B cell (primary cell): Measurements from ENCODE around the gene USP49. TPM values are rescaled to one million over a fixed set of nuclear protein-coding genes. Genes with fewer than 3 reads are reported as not detected.
A peak's percentile ranks its signal among the peaks of the same experiment; 100 is the strongest.

ENCODE experiments used
- ATAC-seq: fragments of 200-7000 bp; cut with Tn5 transposase; one replicate; pipeline ENCODE4 v1.10.0; 2021; ENCODE audit warnings: low read depth, mild to moderate bottlenecking, moderate number of reproducible peaks, moderate library complexity
- CTCF ChIA-PET: fragments of 350-600 bp; sonication (Branson Sonifier 250); formaldehyde crosslinking; loops from one replicate; lab custom pipeline; 2021; ENCODE audit warnings: antibody characterized with exemption, inconsistent platforms; lab: Charles Lee
- POLR2A ChIA-PET: fragments of 350-600 bp; sonication (Branson Sonifier 250); formaldehyde crosslinking; loops from one replicate; lab custom pipeline; 2021; ENCODE audit warnings: antibody characterized with exemption; lab: Charles Lee
- DNase-seq: peaks from one replicate; pipeline ENCODE4 v3.0.0; 2013
- H2AFZ ChIP-seq: 2 replicates; pipeline ENCODE4 v1.6.1; 2012; ENCODE audit warnings: mild to moderate bottlenecking, low read depth, low read length; ENCODE audit not compliant: insufficient read depth, poor library complexity, severe bottlenecking
- H3K27ac ChIP-seq, 2 donors: 1 replicate in 1 of 2; 2 replicates in 1 of 2; pipeline ENCODE4 v1.5.1; 2012 to 2013; ENCODE audit warnings: low read length in 2 of 2, mild to moderate bottlenecking in 2 of 2, moderate library complexity in 1 of 2
- H3K27me3 ChIP-seq, 4 experiments: fragments of 200-600 bp in 1 of 4; sonication (generic) in 1 of 4; replicated peaks in 1 of 4; 1 replicate in 2 of 4; 2 replicates in 2 of 4; pipeline versions ENCODE4 v1.6.1 to v1.7.0; 2013 to 2016; ENCODE audit warnings: low read length in 3 of 4, mild to moderate bottlenecking in 2 of 4, mixed read lengths in 1 of 4, moderate library complexity in 1 of 4; ENCODE audit not compliant: insufficient read depth in 4 of 4, control insufficient read depth in 3 of 4; ENCODE audit errors: control extremely low read depth in 1 of 4
- H3K36me3 ChIP-seq, 2 experiments: replicated peaks in 1 of 2; 1 replicate in 1 of 2; 2 replicates in 1 of 2; pipeline versions ENCODE4 v1.6.1 to v1.7.1; 2013; ENCODE audit warnings: low read length in 1 of 2; ENCODE audit not compliant: insufficient read depth in 2 of 2, control insufficient read depth in 1 of 2; ENCODE audit errors: control extremely low read depth in 1 of 2, extremely low read depth in 1 of 2
- H3K4me1 ChIP-seq, 2 donors: fragments of 200-600 bp in 1 of 2; sonication (generic) in 1 of 2; 1 replicate in 1 of 2; 2 replicates in 1 of 2; pipeline versions ENCODE4 v1.5.1 to v1.6.1; 2013 to 2017; ENCODE audit warnings: low read length in 2 of 2; ENCODE audit not compliant: control insufficient read depth in 2 of 2, insufficient read depth in 2 of 2
- H3K4me2 ChIP-seq: replicated peaks from 2 replicates; pipeline ENCODE3; 2012; ENCODE audit warnings: mild to moderate bottlenecking, low read depth, low read length; ENCODE audit not compliant: poor library complexity, severe bottlenecking
- H3K4me3 ChIP-seq, 5 experiments: fragments of 200-600 bp in 1 of 5; sonication (generic) in 1 of 5; 1 replicate in 3 of 5; 2 replicates in 2 of 5; pipeline versions ENCODE4 v1.5.1 to v1.7.0; 2011 to 2016; ENCODE audit warnings: low read length in 4 of 5, mild to moderate bottlenecking in 4 of 5, low read depth in 2 of 5, control low read depth in 1 of 5, moderate library complexity in 1 of 5; ENCODE audit not compliant: insufficient read depth in 1 of 5; ENCODE audit errors: control extremely low read depth in 1 of 5, extremely low read depth in 1 of 5
- H3K79me2 ChIP-seq: fragments of 200-600 bp; sonication (generic); one replicate; pipeline ENCODE4 v1.6.0; 2016; ENCODE audit warnings: low read length; ENCODE audit not compliant: control insufficient read depth, insufficient read depth
- H3K9ac ChIP-seq: fragments of 200-600 bp; sonication (generic); 2 replicates; pipeline ENCODE4 v1.6.1; 2017; ENCODE audit warnings: mild to moderate bottlenecking, low read length, moderate library complexity
- H3K9me3 ChIP-seq, 3 donors: one replicate each; pipeline versions ENCODE4 v1.6.1 to v1.7.1; 2013; ENCODE audit warnings: low read length in 2 of 3; ENCODE audit not compliant: control insufficient read depth in 2 of 3, insufficient read depth in 1 of 3; ENCODE audit errors: control extremely low read depth in 1 of 3
- H4K20me1 ChIP-seq: 2 replicates; pipeline ENCODE4 v1.6.0; 2012; ENCODE audit warnings: mild to moderate bottlenecking, low read length; ENCODE audit not compliant: insufficient read depth, control insufficient read depth, poor library complexity, severe bottlenecking
- H3K27ac Mint-ChIP-seq: one replicate; pipeline ENCODE4 v1.8.0; 2021; ENCODE audit warnings: mixed read lengths
- H3K27me3 Mint-ChIP-seq: one replicate; pipeline ENCODE4 v1.8.0; 2021; ENCODE audit warnings: mixed read lengths
- H3K4me1 Mint-ChIP-seq: one replicate; pipeline ENCODE4 v1.8.0; 2021; ENCODE audit warnings: mixed read lengths
- H3K4me3 Mint-ChIP-seq: one replicate; pipeline ENCODE4 v1.8.0; 2021; ENCODE audit warnings: mixed read lengths
- H3K9me3 Mint-ChIP-seq: one replicate; pipeline ENCODE4 v1.8.0; 2022; ENCODE audit warnings: mixed read lengths; ENCODE audit not compliant: insufficient read depth
- CTCF ChIP-seq: fragments of 200-600 bp; IDR thresholded peaks from one replicate; pipeline ENCODE4 v1.8.0; 2022; ENCODE audit warnings: antibody characterized with exemption, mild to moderate bottlenecking
- EZH2 ChIP-seq: IDR thresholded peaks from 2 replicates; pipeline ENCODE4 v1.6.1; 2012; ENCODE audit warnings: borderline replicate concordance, low read depth, mild to moderate bottlenecking, moderate library complexity, low read length; ENCODE audit not compliant: insufficient read depth, poor library complexity, severe bottlenecking
- WGBS: methylation state at CpG from one replicate; pipeline ENCODE4 v1.1.5; 2013; ENCODE audit warnings: missing lambda C conversion rate; ENCODE audit not compliant: insufficient coverage; 5-methylcytosine and 5-hydroxymethylcytosine counted together
- intact Hi-C: fragments of 100-400 bp; cut with micrococcal nuclease; formaldehyde crosslinking; loops from one replicate; pipeline ENCODE4 v1.10.0; 2022
- polyA minus RNA-seq: library from RNA; depleted of rRNA, polyadenylated mRNA; stranded (reverse); fragments of >200 nt; gene quantifications from 2 replicates; pipeline ENCODE4 v1.2.3, GENCODE V29; 2012
- polyA plus RNA-seq: library from polyadenylated mRNA; depleted of rRNA; stranded (reverse); fragments of >200 nt; gene quantifications from 2 replicates; pipeline ENCODE4 v1.2.3, GENCODE V29; 2012
- total RNA-seq, 2 donors: library from RNA; stranded (reverse); fragments of 120-200 nt in 1 of 2; gene quantifications; 1 replicate in 1 of 2; 2 replicates in 1 of 2; pipeline versions ENCODE4 v1.2.3 to v1.2.4, GENCODE V29; 2013 to 2022

USP49 gene
- total RNA-seq: 7.5 and 9.9 TPM in 2 replicates
- total RNA-seq (2013): 1.9 TPM
- 2.6 and 3.2 TPM in 2 replicates for polyA plus RNA-seq
- 4.6 and 7.6 TPM in 2 replicates for polyA minus RNA-seq

GRCh38 chr6:41895300-41896233 lies at the start of gene USP49:
Gene USP49 (minus strand): TSS chr6:41895375. CDS start chr6:41806983, 88,392 bp downstream.
- no peaks in the 10 kb centered on the region for H4K20me1 ChIP-seq
- peaks cover 10% of the 10 kb centered on the region for H3K79me2 ChIP-seq
- intact Hi-C loops: loop anchor here (1.0 to 10.0 kb wide), 11 partner anchors 26 to 821 kb away; partner anchors contain the start of genes BYSL, CCND3, MED20 and MRPS10
- WGBS: 1% methylated on average over 38 of the region's 55 CpGs
- peak within 1 kb of the TSS; percentile 79 for H3K9ac ChIP-seq
- peak; percentile 93 for DNase-seq
- H3K4me1 ChIP-seq: peaks cover 15 to 17% of the 10 kb centered on the region in 2 donors
- H3K27ac ChIP-seq: peak within 1 kb of the TSS; percentile 71 to 92
- H3K9me3 ChIP-seq: no peaks in the 10 kb centered on the region
- no peaks in the 10 kb centered on the region for H3K36me3 ChIP-seq
- Mint-ChIP-seq H3K4me3 (no peak within 1 kb of the TSS), H3K9me3 (no peaks in the 10 kb centered on the region), H3K27ac (peak within 1 kb of the TSS; percentile 89), H3K4me1 (peaks cover 10% of the 10 kb centered on the region), H3K27me3 (no peaks in the 10 kb centered on the region)
- ChIA-PET POLR2A (interaction anchor here (0.5 to 2.5 kb wide), 11 partner anchors 18 to 865 kb away, joined by 3 to 11 read pairs (median 6); partner anchors contain the start of genes BYSL, FRS3, MED20 and TAF8), CTCF (interaction anchor here (0.6 to 2.3 kb wide), 8 partner anchors 26 to 657 kb away, joined by 3 to 20 read pairs (median 6); partner anchors contain the start of genes BYSL, MED20 and TOMM6)
- no peaks in the 10 kb centered on the region for H3K27me3 ChIP-seq
- peak within 1 kb of the TSS; percentile 87 for H3K4me2 ChIP-seq
- H2AFZ ChIP-seq: peak within 1 kb of the TSS; percentile 82
- H3K4me3 ChIP-seq: peak within 1 kb of the TSS; percentile 65 to 96 (median 85)
- no peak for TF ChIP-seq CTCF
- peak; percentile 92 for ATAC-seq

GRCh38 chr6:41943456-41943855 lies 48.3 kb upstream of the USP49 start:
- Histone ChIP-seq H3K27ac (no peak overlapping the region), H3K4me3 (no peak overlapping the region), H3K27me3 (no peaks in the 10 kb centered on the region), H2AFZ (no peak overlapping the region), H3K4me2 (no peak overlapping the region), H3K36me3 (peaks cover 0 to 2% of the 10 kb centered on the region in 2 experiments), H3K9ac (no peak overlapping the region), H4K20me1 (peaks cover 97% of the 10 kb centered on the region), H3K4me1 (peaks cover 34 to 38% of the 10 kb centered on the region in 2 donors), H3K9me3 (no peaks in the 10 kb centered on the region), H3K79me2 (peaks cover 79% of the 10 kb centered on the region)
- ATAC-seq: no peak
- intact Hi-C loops: loop anchor here (5.0 kb wide), 1 partner anchor 34 kb away; no protein-coding TSS in a partner anchor
- H3K27ac Mint-ChIP-seq: no peak overlapping the region
- ChIA-PET POLR2A (interaction anchor here (0.7 to 0.8 kb wide), 2 partner anchors 18 to 46 kb away, joined by 3 to 8 read pairs; no protein-coding TSS in a partner anchor), CTCF (interaction anchor here (0.6 to 12.5 kb wide), 5 partner anchors 8 to 157 kb away, joined by 3 to 263 read pairs (median 3); partner anchors contain the start of genes BYSL, MED20 and TAF8)
- no peak overlapping the region for H3K4me3 Mint-ChIP-seq
- peaks cover 37% of the 10 kb centered on the region for H3K4me1 Mint-ChIP-seq
- TF ChIP-seq EZH2 (no peak), CTCF (no peak)
- no peaks in the 10 kb centered on the region for H3K27me3 Mint-ChIP-seq
- DNase-seq: no peak
- H3K9me3 Mint-ChIP-seq: no peaks in the 10 kb centered on the region
